Neural cell (in vitro differentiated cells): Measurements from ENCODE around the gene PRKG1. TPM values are rescaled to one million over a fixed set of nuclear protein-coding genes. Genes with fewer than 3 reads are reported as not detected.

Experiments used
- H2AFZ ChIP-seq: fragments of 200-600, 300-800 bp; sonication (generic), shearing (Covaris generic); 2 replicates; pipeline ENCODE4 v1.6.0; 2014; ENCODE audit warnings: low read depth, mild to moderate bottlenecking, antibody characterized with exemption, low read length, moderate library complexity
- H3F3A ChIP-seq: fragments of 200-600 bp; shearing (Covaris generic); 2 replicates; pipeline ENCODE4 v1.6.1; 2016; ENCODE audit warnings: mild to moderate bottlenecking, moderate library complexity, mixed read lengths, antibody characterized with exemption, low read length; ENCODE audit not compliant: insufficient read depth, poor library complexity, severe bottlenecking
- H3K27ac ChIP-seq: fragments of 200-600, 300-800 bp; sonication (generic), shearing (Covaris generic); 2 replicates; pipeline ENCODE4 v1.5.1; 2014; ENCODE audit warnings: mild to moderate bottlenecking, low read length, moderate library complexity
- H3K27me3 ChIP-seq: fragments of 300-800, 200-600 bp; sonication (generic), shearing (Covaris generic); 2 replicates; pipeline ENCODE4 v1.6.0; 2014; ENCODE audit warnings: mild to moderate bottlenecking, low read depth, low read length, moderate library complexity; ENCODE audit not compliant: insufficient read depth
- H3K36me3 ChIP-seq: fragments of 300-800, 200-600 bp; sonication (generic), shearing (Covaris generic); 2 replicates; pipeline ENCODE4 v1.5.1; 2014; ENCODE audit warnings: mild to moderate bottlenecking, antibody characterized with exemption, low read length, moderate library complexity; ENCODE audit not compliant: insufficient read depth
- H3K4me2 ChIP-seq: fragments of 300-800, 200-600 bp; sonication (generic), shearing (Covaris generic); 2 replicates; pipeline ENCODE4 v1.6.0; 2014; ENCODE audit warnings: mild to moderate bottlenecking, low read length
- H3K4me3 ChIP-seq: fragments of 300-800, 200-600 bp; sonication (generic), shearing (Covaris generic); 2 replicates; pipeline ENCODE4 v1.5.1; 2014; ENCODE audit warnings: mild to moderate bottlenecking, low read length, moderate library complexity
- H3K79me2 ChIP-seq: fragments of 200-600 bp; shearing (Covaris generic); replicated peaks from 2 replicates; pipeline ENCODE4 v1.6.0; 2014; ENCODE audit warnings: mild to moderate bottlenecking, low read length, moderate library complexity; ENCODE audit not compliant: insufficient read depth
- H3K9ac ChIP-seq: fragments of 300-800, 200-600 bp; sonication (generic), shearing (Covaris generic); 2 replicates; pipeline ENCODE4 v1.6.1; 2016; ENCODE audit warnings: mild to moderate bottlenecking, low read length, mixed read lengths
- H3K9me2 ChIP-seq: fragments of 200-600 bp; shearing (Covaris generic); 2 replicates; pipeline ENCODE4 v1.6.1; 2016; ENCODE audit warnings: mild to moderate bottlenecking, low read length, mixed read lengths; ENCODE audit not compliant: insufficient read depth
- H3K9me3 ChIP-seq: fragments of 200-600, 300-800 bp; sonication (generic), shearing (Covaris generic); 2 replicates; pipeline ENCODE4 v1.6.1; 2016; ENCODE audit warnings: mild to moderate bottlenecking, mixed run types, low read length, moderate library complexity, mixed read lengths
- H4K20me1 ChIP-seq: fragments of 200-600 bp; shearing (Covaris generic); 2 replicates; pipeline ENCODE4 v1.6.1; 2016; ENCODE audit warnings: mild to moderate bottlenecking, mixed run types; ENCODE audit not compliant: insufficient read depth
- EP300 ChIP-seq: fragments of 450-650 bp; conservative IDR thresholded peaks from 2 replicates; pipeline ENCODE4 v1.6.1; 2014; ENCODE audit warnings: antibody characterized with exemption, mild to moderate bottlenecking, moderate library complexity; ENCODE audit not compliant: poor library complexity, severe bottlenecking
- EZH2 ChIP-seq: fragments of 200-600, 300-800 bp; shearing (Covaris generic), sonication (generic); IDR thresholded peaks from 2 replicates; pipeline ENCODE4 v1.6.1; 2014; ENCODE audit warnings: antibody characterized with exemption, low read length, borderline replicate concordance, mild to moderate bottlenecking; ENCODE audit not compliant: insufficient read depth, poor library complexity, severe bottlenecking
- MXI1 ChIP-seq: fragments of 450-650 bp; conservative IDR thresholded peaks from 2 replicates; pipeline ENCODE4 v1.6.1; 2014; ENCODE audit warnings: antibody characterized with exemption, mild to moderate bottlenecking; ENCODE audit not compliant: poor library complexity, severe bottlenecking
- POLR2AphosphoS5 ChIP-seq: IDR thresholded peaks from 2 replicates; pipeline ENCODE4 v1.6.1; 2012
- RAD21 ChIP-seq: fragments of 450-650 bp; conservative IDR thresholded peaks from 2 replicates; pipeline ENCODE4 v1.6.1; 2014; ENCODE audit warnings: antibody characterized with exemption, mild to moderate bottlenecking, moderate library complexity
- REST ChIP-seq: IDR thresholded peaks from 2 replicates; pipeline ENCODE4 v1.6.1; 2012; ENCODE audit warnings: borderline replicate concordance
- SMC3 ChIP-seq: fragments of 450-650 bp; conservative IDR thresholded peaks from 2 replicates; pipeline ENCODE4 v1.6.1; 2014; ENCODE audit warnings: antibody characterized with exemption, mild to moderate bottlenecking, moderate library complexity; ENCODE audit not compliant: poor library complexity
- TAF1 ChIP-seq: IDR thresholded peaks from 2 replicates; pipeline ENCODE4 v1.6.1; 2012; ENCODE audit warnings: low read depth
- polyA plus RNA-seq: library from polyadenylated mRNA; depleted of rRNA; stranded (reverse); fragments of >200 nt; gene quantifications from 2 replicates; pipeline ENCODE4 v1.2.3, GENCODE V29; 2014
- TF ChIP-seq, protein P1 (sequence below): fragments of 450-650 bp; IDR thresholded peaks from 2 replicates; pipeline ENCODE4 v1.5.1; 2014; ENCODE audit warnings: antibody characterized with exemption, mild to moderate bottlenecking, moderate library complexity; ENCODE audit not compliant: poor library complexity, severe bottlenecking

Gene PRKG1
- polyA plus RNA-seq, 1 donor from 2014 or later = 2.2 TPM

DNA sequence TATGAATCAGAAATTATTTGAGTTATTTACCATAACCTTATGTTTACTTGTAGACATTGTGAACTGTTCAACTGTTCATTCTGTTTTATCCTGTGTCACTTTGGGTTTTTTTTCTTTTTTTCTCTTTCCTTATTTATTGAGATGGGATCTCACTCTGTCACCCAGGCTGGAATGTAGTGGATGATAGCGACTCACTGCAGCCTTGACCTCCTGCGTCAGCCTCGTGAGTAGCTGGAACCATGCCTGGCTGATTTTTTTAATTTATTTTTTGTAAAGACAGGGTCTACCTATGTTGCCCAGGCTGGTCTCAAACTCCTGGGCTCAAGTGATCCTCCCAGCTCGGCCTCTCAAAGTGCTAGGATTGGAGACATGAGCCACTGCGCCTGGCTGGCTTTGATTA is 528.0 kb downstream of the PRKG1 start:
- Histone ChIP-seq H3F3A (no peaks in the 10 kb centered on the region), H2AFZ (no peak overlapping the region), H3K9me2 (no peaks in the 10 kb centered on the region), H3K79me2 (no peaks in the 10 kb centered on the region), H3K36me3 (no peaks in the 10 kb centered on the region), H3K4me3 (no peak overlapping the region), H3K9ac (no peak overlapping the region), H4K20me1 (no peaks in the 10 kb centered on the region), H3K9me3 (no peaks in the 10 kb centered on the region), H3K4me2 (no peak overlapping the region), H3K27ac (no peak overlapping the region), H3K27me3 (no peaks in the 10 kb centered on the region)
- TF ChIP-seq POLR2AphosphoS5 = no peak
- TF ChIP-seq SMC3 = no peak
- no peak for TF ChIP-seq TAF1
- no peak for TF ChIP-seq EZH2
- TF ChIP-seq REST = no peak
- TF ChIP-seq EP300 = no peak
- no peak for TF ChIP-seq MXI1
- TF ChIP-seq RAD21 = no peak
- TF ChIP-seq, protein P1, sequence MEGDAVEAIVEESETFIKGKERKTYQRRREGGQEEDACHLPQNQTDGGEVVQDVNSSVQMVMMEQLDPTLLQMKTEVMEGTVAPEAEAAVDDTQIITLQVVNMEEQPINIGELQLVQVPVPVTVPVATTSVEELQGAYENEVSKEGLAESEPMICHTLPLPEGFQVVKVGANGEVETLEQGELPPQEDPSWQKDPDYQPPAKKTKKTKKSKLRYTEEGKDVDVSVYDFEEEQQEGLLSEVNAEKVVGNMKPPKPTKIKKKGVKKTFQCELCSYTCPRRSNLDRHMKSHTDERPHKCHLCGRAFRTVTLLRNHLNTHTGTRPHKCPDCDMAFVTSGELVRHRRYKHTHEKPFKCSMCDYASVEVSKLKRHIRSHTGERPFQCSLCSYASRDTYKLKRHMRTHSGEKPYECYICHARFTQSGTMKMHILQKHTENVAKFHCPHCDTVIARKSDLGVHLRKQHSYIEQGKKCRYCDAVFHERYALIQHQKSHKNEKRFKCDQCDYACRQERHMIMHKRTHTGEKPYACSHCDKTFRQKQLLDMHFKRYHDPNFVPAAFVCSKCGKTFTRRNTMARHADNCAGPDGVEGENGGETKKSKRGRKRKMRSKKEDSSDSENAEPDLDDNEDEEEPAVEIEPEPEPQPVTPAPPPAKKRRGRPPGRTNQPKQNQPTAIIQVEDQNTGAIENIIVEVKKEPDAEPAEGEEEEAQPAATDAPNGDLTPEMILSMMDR = no peak

DNA sequence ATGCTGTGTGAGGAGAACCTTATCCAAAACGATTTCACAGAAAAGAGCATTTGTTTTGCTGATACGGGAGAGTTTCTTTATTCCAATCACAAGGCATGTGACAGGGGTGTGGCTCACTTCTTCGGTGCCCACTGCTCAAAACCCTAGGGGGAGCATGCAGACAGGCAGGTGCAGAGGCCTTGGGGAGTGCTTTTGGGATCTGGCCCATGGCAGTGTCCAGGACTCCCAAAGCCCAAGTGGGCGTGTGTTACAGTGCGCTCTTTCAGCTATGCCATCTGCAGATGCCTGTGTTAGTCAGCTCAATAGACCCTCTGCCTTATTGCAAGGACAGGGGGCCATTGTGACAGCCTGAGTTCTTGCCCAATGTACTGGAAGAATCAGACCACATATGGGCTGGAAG is 530.3 kb downstream of the PRKG1 start:
- no peak for TF ChIP-seq EZH2
- TF ChIP-seq SMC3 = no peak
- no peak for TF ChIP-seq TAF1
- TF ChIP-seq MXI1 = no peak
- TF ChIP-seq EP300 = no peak
- TF ChIP-seq REST = no peak
- no peak for TF ChIP-seq RAD21
- TF ChIP-seq, protein P1 = no peak
- TF ChIP-seq POLR2AphosphoS5 = no peak
- H3K4me2 ChIP-seq = no peak overlapping the region
- no peak overlapping the region for H3K9ac ChIP-seq
- H3K36me3 ChIP-seq = no peaks in the 10 kb centered on the region
- H2AFZ ChIP-seq = no peak overlapping the region
- no peak overlapping the region for H3K27ac ChIP-seq
- H3K9me2 ChIP-seq = no peaks in the 10 kb centered on the region
- H4K20me1 ChIP-seq = no peaks in the 10 kb centered on the region
- H3K4me3 ChIP-seq = no peak overlapping the region
- no peaks in the 10 kb centered on the region for H3K79me2 ChIP-seq
- H3K27me3 ChIP-seq = no peaks in the 10 kb centered on the region
- H3F3A ChIP-seq = no peaks in the 10 kb centered on the region
- no peaks in the 10 kb centered on the region for H3K9me3 ChIP-seq
